Endothelial cell of umbilical vein (primary cell): ENCODE data around the gene TFCP2. TPM values are rescaled to one million over a fixed set of nuclear protein-coding genes. Genes with fewer than 3 reads are reported as not detected.

Experiments
- BruUV-seq: library from RNA; stranded (reverse); fragments of 400-500 nt; replicated peaks from 2 replicates; lab custom pipeline; 2021; lab: Mats Ljungman, UMichigan
- CTCF ChIA-PET: fragments of 300-600, 350-600 bp; sonication (Branson Sonifier 250); formaldehyde crosslinking; loops from one replicate; lab custom pipeline; 2021; ENCODE audit warnings: antibody characterized with exemption, inconsistent platforms; lab: Charles Lee
- POLR2A ChIA-PET: fragments of 300-600, 350-600 bp; sonication (Branson Sonifier 250); formaldehyde crosslinking; loops from one replicate; lab custom pipeline; 2021; ENCODE audit warnings: antibody characterized with exemption, inconsistent platforms; lab: Charles Lee
- DNase-seq: peaks from one replicate; pipeline ENCODE4 v3.0.0-alpha.2; 2011; ENCODE audit warnings: low read depth, low spot score
- FAIRE-seq: peaks from 2 replicates; lab custom pipeline; 2011; peaks lifted over from hg19 to GRCh38; lab: Jason Lieb, UNC
- H2AFZ ChIP-seq: 2 replicates; pipeline ENCODE4 v1.6.0; 2012; ENCODE audit warnings: low read depth, low read length, control low read depth, inconsistent platforms
- H3K27ac ChIP-seq: 2 replicates; pipeline ENCODE4 v1.5.1; 2011; ENCODE audit warnings: low read depth, mild to moderate bottlenecking, control low read depth, low read length, moderate library complexity; ENCODE audit not compliant: insufficient read depth
- H3K27me3 ChIP-seq, 2 experiments: 2 replicates each; pipeline versions ENCODE4 v1.6.0 to v1.6.1; 2011; ENCODE audit warnings: low read length in 2 of 2, mixed read lengths in 1 of 2; ENCODE audit not compliant: control insufficient read depth in 2 of 2, insufficient read depth in 2 of 2
- H3K36me3 ChIP-seq, 2 experiments: 2 replicates in 1 of 2; 3 replicates in 1 of 2; pipeline ENCODE4 v1.5.1; 2011; ENCODE audit warnings: low read length in 2 of 2, mild to moderate bottlenecking in 1 of 2, moderate library complexity in 1 of 2; ENCODE audit not compliant: control insufficient read depth in 2 of 2, insufficient read depth in 2 of 2; ENCODE audit errors: extremely low read depth in 1 of 2
- H3K4me1 ChIP-seq: 3 replicates; pipeline ENCODE4 v1.5.1; 2011; ENCODE audit warnings: mild to moderate bottlenecking, low read length; ENCODE audit not compliant: control insufficient read depth, insufficient read depth; ENCODE audit errors: extremely low read depth
- H3K4me2 ChIP-seq: 2 replicates; pipeline ENCODE4 v1.6.1; 2011; ENCODE audit warnings: low read length, control low read depth, mixed read lengths; ENCODE audit not compliant: insufficient read depth
- H3K4me3 ChIP-seq, 3 experiments: fragments of 200-600 bp in 1 of 3; sonication (generic), shearing (Covaris generic) in 1 of 3; replicated peaks in 1 of 3; 2 replicates each; pipeline ENCODE4 v1.5.1; 2011 to 2016; ENCODE audit warnings: control low read depth in 3 of 3, low read length in 3 of 3, mild to moderate bottlenecking in 2 of 3, inconsistent platforms in 1 of 3, low read depth in 1 of 3, moderate library complexity in 1 of 3; ENCODE audit not compliant: insufficient read depth in 1 of 3
- H3K79me2 ChIP-seq: 2 replicates; pipeline ENCODE4 v1.6.0; 2012; ENCODE audit warnings: low read length, inconsistent platforms; ENCODE audit not compliant: control insufficient read depth, insufficient read depth
- H3K9ac ChIP-seq: replicated peaks from 2 replicates; pipeline ENCODE3; 2011; ENCODE audit warnings: low read length, control low read depth; ENCODE audit not compliant: insufficient read depth; ENCODE audit errors: extremely low read depth
- H3K9me1 ChIP-seq: replicated peaks from 3 replicates; pipeline ENCODE4 v1.6.0; 2011; ENCODE audit warnings: mild to moderate bottlenecking, low read length; ENCODE audit not compliant: control insufficient read depth, insufficient read depth; ENCODE audit errors: extremely low read depth
- H3K9me3 ChIP-seq: replicated peaks from 2 replicates; pipeline ENCODE4 v1.5.1; 2012; ENCODE audit warnings: low read length, inconsistent platforms; ENCODE audit not compliant: control insufficient read depth, insufficient read depth
- H4K20me1 ChIP-seq: replicated peaks from 2 replicates; pipeline ENCODE3; 2011; ENCODE audit warnings: mild to moderate bottlenecking, low read length; ENCODE audit not compliant: control insufficient read depth, insufficient read depth; ENCODE audit errors: extremely low read depth
- CTCF ChIP-seq, 2 donors: IDR thresholded peaks; 1 replicate in 1 of 2; 2 replicates in 1 of 2; pipeline ENCODE4 v1.5.1; 2011; ENCODE audit warnings: low read length in 2 of 2, mild to moderate bottlenecking in 2 of 2, moderate library complexity in 2 of 2, control low read depth in 1 of 2, inconsistent platforms in 1 of 2, low read depth in 1 of 2; ENCODE audit not compliant: insufficient read depth in 1 of 2; ENCODE audit errors: extremely low read depth in 1 of 2
- EZH2 ChIP-seq: IDR thresholded peaks from 2 replicates; pipeline ENCODE4 v1.6.1; 2012; ENCODE audit warnings: borderline replicate concordance, low read depth, mild to moderate bottlenecking, moderate library complexity, low read length, inconsistent platforms; ENCODE audit not compliant: severe bottlenecking
- FOS ChIP-seq: IDR thresholded peaks from 2 replicates; pipeline ENCODE4 v1.6.1; 2011; ENCODE audit warnings: mild to moderate bottlenecking, low read length, moderate library complexity, borderline replicate concordance; ENCODE audit not compliant: insufficient read depth
- GATA2 ChIP-seq: IDR thresholded peaks from 2 replicates; pipeline ENCODE4 v1.7.0; 2011; ENCODE audit warnings: low read depth, mild to moderate bottlenecking, moderate library complexity, mixed read lengths, low read length; ENCODE audit not compliant: insufficient read length, insufficient read depth
- JUN ChIP-seq: IDR thresholded peaks from 2 replicates; pipeline ENCODE4 v1.6.1; 2011; ENCODE audit warnings: borderline replicate concordance, low read depth; ENCODE audit not compliant: insufficient read length, insufficient read depth
- MAX ChIP-seq: IDR thresholded peaks from 2 replicates; pipeline ENCODE4 v1.6.1; 2011; ENCODE audit not compliant: insufficient read depth, insufficient read length
- MYC ChIP-seq: IDR thresholded peaks from one replicate; pipeline ENCODE4 v1.6.1; 2011; ENCODE audit warnings: mild to moderate bottlenecking, low read depth, low read length
- POLR2A ChIP-seq: IDR thresholded peaks from 2 replicates; pipeline ENCODE4 v1.6.1; 2012; ENCODE audit warnings: low read depth, mild to moderate bottlenecking, control low read depth, low read length
- POLR2AphosphoS5 ChIP-seq: IDR thresholded peaks from 2 replicates; pipeline ENCODE4 v1.6.1; 2012; ENCODE audit warnings: low read depth, mild to moderate bottlenecking, control low read depth, low read length, moderate library complexity; ENCODE audit not compliant: insufficient read depth
- dilution Hi-C: fragments of 300-500 bp; cut with MboI; formaldehyde crosslinking; loops from one replicate; pipeline ENCODE4 v1.15.0; 2019; ENCODE audit warnings: low sequenced_read_pairs; ENCODE audit not compliant: extremely low pct_ligation_motif_present
- intact Hi-C: fragments of 100-400 bp; cut with micrococcal nuclease; formaldehyde crosslinking; loops from one replicate; pipeline ENCODE4 v1.10.0; 2022
- polyA plus RNA-seq, 4 experiments: library from polyadenylated mRNA; depleted of rRNA in 3 of 4; stranded (reverse) in 3 of 4; unstranded in 1 of 4; fragments of >200 nt; gene quantifications; 2 replicates each; pipeline versions ENCODE4 v1.2.1 to v1.2.3, GENCODE V29; 2011 to 2012; ENCODE audit warnings: missing spikeins in 1 of 4
- total RNA-seq: library from RNA; stranded (reverse); gene quantifications from 2 replicates; pipeline ENCODE4 v1.2.3, GENCODE V29; 2021

The TFCP2 gene
- total and polyA plus RNA-seq, 2 donors (not counting 3 experiments of a cell fraction or from before 2014, with no cell fraction given) = 10.2 to 28.6 TPM

- ChIA-PET POLR2A (no interaction called here), CTCF (interaction anchor here (1.8 to 3.0 kb wide), 2 partner anchors 17 to 278 kb away, joined by 6 to 10 read pairs; no protein-coding TSS in a partner anchor)
- dilution Hi-C loops (no loop called here), intact Hi-C loops (no loop called here)
- FAIRE-seq = no peak
- Histone ChIP-seq H3K9me1 (no peaks in the 10 kb centered on the region), H3K4me3 (no peak overlapping the region), H3K4me2 (no peak overlapping the region), H3K9ac (no peak overlapping the region), H3K36me3 (peaks cover 26 to 42% of the 10 kb centered on the region in 2 experiments), H3K9me3 (no peaks in the 10 kb centered on the region), H4K20me1 (no peaks in the 10 kb centered on the region), H3K4me1 (no peaks in the 10 kb centered on the region), H3K79me2 (no peaks in the 10 kb centered on the region), H3K27ac (no peak overlapping the region), H3K27me3 (no peaks in the 10 kb centered on the region), H2AFZ (no peak overlapping the region)
- TF ChIP-seq POLR2AphosphoS5 (peak; percentile 22), MYC (no peak)
- BruUV-seq = no TSS peak
- no peak for DNase-seq
Measured at GRCh38 chr12:51062631-51063397, 110.1 kb downstream of the TFCP2 start.

- no peak overlapping the region for H3K9ac ChIP-seq
- no peak overlapping the region for H3K4me3 ChIP-seq
- DNase-seq = no peak
- H2AFZ ChIP-seq = no peak overlapping the region
- no peak overlapping the region for H3K27ac ChIP-seq
- no peaks in the 10 kb centered on the region for H3K4me1 ChIP-seq
- H3K9me1 ChIP-seq = no peaks in the 10 kb centered on the region
- H3K9me3 ChIP-seq = no peaks in the 10 kb centered on the region
- TF ChIP-seq EZH2 = no peak
- no peak for TF ChIP-seq MYC
- no peak for TF ChIP-seq JUN
- no peak for TF ChIP-seq POLR2A
- TF ChIP-seq MAX = no peak
- TF ChIP-seq CTCF (IDR thresholded peaks at IDR 0.05; ENCODE audit: extremely low read depth in 1 of 2, insufficient read depth in 1 of 2, low read depth in 1 of 2, low read length in 2 of 2) = no peak
- TF ChIP-seq POLR2AphosphoS5 = no peak
- TF ChIP-seq FOS = no peak
- TF ChIP-seq GATA2 = no peak
- peaks cover 27% of the 10 kb centered on the region in 2 experiments for H3K36me3 ChIP-seq
- dilution Hi-C loops (no loop called here), intact Hi-C loops (no loop called here)
- FAIRE-seq = no peak
- ChIA-PET POLR2A (no interaction called here), CTCF (interaction anchor here (1.1 to 1.6 kb wide), 2 partner anchors 10 to 15 kb away, joined by 3 to 4 read pairs; no protein-coding TSS in a partner anchor)
- H3K4me2 ChIP-seq = no peak overlapping the region
- H4K20me1 ChIP-seq = no peaks in the 10 kb centered on the region
- no peaks in the 10 kb centered on the region for H3K27me3 ChIP-seq
- no TSS peak for BruUV-seq
- H3K79me2 ChIP-seq = no peaks in the 10 kb centered on the region
Measured at GRCh38 chr12:51059086-51059485, 113.8 kb downstream of the TFCP2 start.
